Stimulated activated naive CD8-positive, alpha-beta T cell treated with anti-CD3 and anti-CD28 coated beads, Interleukin-15, amount 100 ng/mL, for 72 hours (primary cell): ENCODE data around the gene ST6GALNAC3.
A peak's percentile ranks its signal among the peaks of the same experiment; 100 is the strongest.

ENCODE experiments used
- ATAC-seq: fragments of 150-1000 bp; cut with Tn5 transposase; 2 replicates; pipeline ENCODE4 v1.10.0; 2021; ENCODE audit warnings: mild to moderate bottlenecking, moderate library complexity
- DNase-seq, 2 donors: peaks; one replicate each; pipeline ENCODE4 v3.0.0; 2021 to 2022
- H3K27ac Mint-ChIP-seq, 2 donors: one replicate each; pipeline ENCODE4 v1.8.0; 2022; ENCODE audit warnings: mild to moderate bottlenecking in 2 of 2, mixed read lengths in 2 of 2, moderate library complexity in 2 of 2
- H3K27me3 Mint-ChIP-seq: one replicate; pipeline ENCODE4 v1.8.0; 2022; ENCODE audit warnings: mixed read lengths
- H3K4me1 Mint-ChIP-seq: one replicate; pipeline ENCODE4 v1.8.0; 2022; ENCODE audit warnings: mild to moderate bottlenecking, mixed read lengths
- H3K4me3 Mint-ChIP-seq, 2 donors: one replicate each; pipeline ENCODE4 v1.8.0; 2022; ENCODE audit warnings: mild to moderate bottlenecking in 2 of 2, mixed read lengths in 2 of 2, moderate library complexity in 1 of 2
- H3K9me3 Mint-ChIP-seq, 2 donors: one replicate each; pipeline ENCODE4 v1.8.0; 2022; ENCODE audit warnings: mixed read lengths in 2 of 2

Gene ST6GALNAC3

DNA sequence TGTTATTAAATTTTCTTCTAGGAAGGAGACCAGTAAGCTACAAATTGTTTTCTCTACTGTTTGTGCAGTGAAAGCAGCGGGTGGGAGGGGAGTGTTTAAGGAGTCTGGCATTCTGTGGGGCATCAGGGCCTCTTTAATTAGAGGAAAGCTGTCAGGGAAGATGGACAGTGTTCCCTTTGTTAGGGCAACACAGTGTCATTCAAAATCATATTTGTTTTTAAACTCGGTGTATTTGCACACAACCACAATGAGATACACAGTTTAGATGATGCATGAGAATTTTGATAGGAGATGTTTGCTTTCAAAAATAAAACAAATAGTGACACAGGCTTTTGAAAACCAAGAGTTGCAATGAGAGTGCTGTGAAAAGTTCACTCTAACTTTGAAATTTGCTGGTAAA, 15.1 kb upstream of the ST6GALNAC3 start:
- no peak for ATAC-seq
- Mint-ChIP-seq H3K4me1 (no peaks in the 10 kb centered on the region), H3K9me3 (no peaks in the 10 kb centered on the region), H3K27me3 (peaks cover 8% of the 10 kb centered on the region), H3K4me3 (no peak overlapping the region), H3K27ac (no peak overlapping the region)
- DNase-seq, result no peak

DNA sequence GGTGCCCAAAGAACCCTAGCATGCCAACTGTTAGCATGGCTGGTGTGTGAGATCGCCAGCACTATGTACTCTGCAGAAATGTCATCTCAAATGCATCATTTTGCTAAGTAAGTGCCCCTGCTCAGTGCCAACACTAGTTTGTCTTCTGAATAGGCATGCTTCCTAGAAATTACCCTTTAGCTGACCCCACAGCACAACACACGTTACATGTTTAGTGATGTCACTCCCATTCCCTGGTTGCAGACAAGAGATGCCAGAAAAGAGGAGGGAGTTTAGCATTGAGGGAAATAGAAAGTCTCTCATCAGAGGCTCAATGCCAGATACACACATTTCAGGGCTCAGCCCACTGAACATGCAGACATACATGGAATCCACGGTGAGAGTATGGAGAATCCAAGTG, 9.3 kb upstream of the ST6GALNAC3 start:
- H3K27me3 Mint-ChIP-seq, result peaks cover 14% of the 10 kb centered on the region
- DNase-seq (no peak), ATAC-seq (no peak)
- H3K4me1 Mint-ChIP-seq, result no peaks in the 10 kb centered on the region
- no peak overlapping the region for H3K27ac Mint-ChIP-seq
- H3K4me3 Mint-ChIP-seq, result no peak overlapping the region
- no peaks in the 10 kb centered on the region for H3K9me3 Mint-ChIP-seq

DNA sequence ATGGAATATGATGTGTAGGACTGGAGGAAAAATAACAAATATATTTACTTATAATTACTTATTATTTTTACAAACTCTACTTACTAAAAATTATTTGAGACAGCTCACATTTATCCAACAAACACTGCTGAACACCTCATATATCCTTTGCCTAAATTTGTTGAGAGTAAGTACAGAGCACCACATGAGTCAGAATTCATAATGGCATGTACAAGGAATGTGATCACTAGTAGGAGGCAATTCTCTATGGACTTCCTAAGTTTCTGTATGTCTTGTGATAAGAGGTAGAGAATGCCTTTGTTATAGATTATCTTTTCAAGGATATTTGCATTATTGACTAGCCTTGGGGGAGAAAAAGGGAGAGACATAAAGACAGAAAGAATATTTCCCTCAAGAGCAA, 8.2 kb upstream of the ST6GALNAC3 start:
- DNase-seq (no peak), ATAC-seq (no peak)
- peaks cover 14% of the 10 kb centered on the region for H3K27me3 Mint-ChIP-seq

DNA sequence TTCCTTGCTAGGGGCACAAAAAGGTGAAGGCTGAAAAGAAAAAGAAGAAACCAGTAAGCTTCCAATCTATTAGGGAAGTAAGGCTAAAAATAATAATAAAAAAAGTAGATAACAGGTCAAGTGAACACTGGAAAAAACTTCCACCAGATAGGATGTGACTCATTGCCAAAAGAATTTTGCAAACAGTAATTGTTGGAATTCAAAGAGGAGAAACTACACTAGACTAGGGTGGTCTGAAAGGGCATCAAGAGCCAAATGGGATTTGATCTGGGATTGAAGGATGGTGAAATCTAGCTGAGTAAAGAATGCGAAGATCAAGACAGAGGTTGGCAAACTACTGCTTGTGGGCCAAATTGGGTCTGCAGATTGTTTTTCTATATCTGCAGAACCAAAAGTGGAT, 6.0 kb upstream of the ST6GALNAC3 start:
- Mint-ChIP-seq H3K4me3 (no peak overlapping the region), H3K27me3 (peaks cover 12% of the 10 kb centered on the region), H3K9me3 (no peaks in the 10 kb centered on the region), H3K27ac (no peak overlapping the region), H3K4me1 (no peaks in the 10 kb centered on the region)
- DNase-seq, result no peak
- no peak for ATAC-seq

More for the DNA sequence above, 8.2 kb upstream of the ST6GALNAC3 start:
- no peaks in the 10 kb centered on the region for H3K4me1 Mint-ChIP-seq
- H3K27ac Mint-ChIP-seq, result no peak overlapping the region
- H3K4me3 Mint-ChIP-seq, result no peak overlapping the region
- no peaks in the 10 kb centered on the region for H3K9me3 Mint-ChIP-seq

DNA sequence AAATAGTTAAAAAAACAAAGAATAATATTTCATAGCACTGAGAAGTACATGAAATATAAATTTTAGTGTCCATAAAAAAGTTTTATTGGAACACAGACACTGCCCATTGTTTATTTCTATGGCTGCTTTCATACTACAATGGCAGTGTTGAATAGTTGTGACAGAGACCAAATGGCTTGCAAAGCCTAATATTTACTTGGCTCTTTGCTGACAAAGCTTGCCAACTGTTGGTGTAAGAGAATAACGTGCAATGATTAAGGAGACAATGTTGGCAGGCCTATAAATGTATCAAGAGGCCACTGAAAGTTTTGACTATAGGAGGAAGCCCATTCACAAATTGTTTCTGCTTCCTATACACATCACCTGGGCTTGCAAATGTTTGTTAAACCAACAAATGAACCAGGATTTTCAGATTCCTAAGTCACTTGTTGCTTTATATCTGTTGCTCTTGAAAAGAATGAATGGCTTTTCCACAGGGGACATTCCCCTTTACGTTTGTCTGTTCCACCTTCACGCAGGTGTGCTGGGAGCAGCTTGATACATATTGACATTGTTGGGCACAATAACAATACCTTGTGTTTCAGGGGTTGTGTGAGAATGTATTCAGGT, 5.5 kb upstream of the ST6GALNAC3 start:
- peaks cover under 1% of the 10 kb centered on the region for H3K4me1 Mint-ChIP-seq
- ATAC-seq, result no peak
- H3K9me3 Mint-ChIP-seq, result no peaks in the 10 kb centered on the region
- H3K4me3 Mint-ChIP-seq, result no peak overlapping the region
- no peak overlapping the region for H3K27ac Mint-ChIP-seq
- H3K27me3 Mint-ChIP-seq, result peaks cover 7% of the 10 kb centered on the region
- DNase-seq, result no peak

DNA sequence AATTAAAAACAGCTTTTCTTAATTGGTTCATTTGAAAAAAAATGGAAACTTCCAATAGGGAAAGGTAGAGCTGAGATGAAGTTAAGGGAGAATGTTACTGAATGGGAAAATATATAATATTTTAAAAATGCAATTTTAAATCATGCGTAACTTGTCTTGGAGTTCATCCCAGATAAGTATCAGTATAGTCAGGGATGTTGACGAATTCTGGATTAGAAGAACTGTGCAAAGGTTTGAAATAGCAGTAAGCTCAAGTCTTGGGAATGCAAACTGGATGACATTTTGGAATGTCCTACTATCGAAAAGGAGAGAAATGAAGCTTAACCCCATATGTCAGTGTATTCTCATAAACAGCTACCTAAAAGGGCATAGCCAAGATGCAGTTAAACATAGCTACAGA, 4.0 kb upstream of the ST6GALNAC3 start:
- Mint-ChIP-seq H3K27ac (no peak overlapping the region), H3K27me3 (peaks cover 1% of the 10 kb centered on the region), H3K4me3 (no peak overlapping the region), H3K9me3 (no peaks in the 10 kb centered on the region), H3K4me1 (peaks cover 13% of the 10 kb centered on the region)
- DNase-seq (no peak), ATAC-seq (no peak)

DNA sequence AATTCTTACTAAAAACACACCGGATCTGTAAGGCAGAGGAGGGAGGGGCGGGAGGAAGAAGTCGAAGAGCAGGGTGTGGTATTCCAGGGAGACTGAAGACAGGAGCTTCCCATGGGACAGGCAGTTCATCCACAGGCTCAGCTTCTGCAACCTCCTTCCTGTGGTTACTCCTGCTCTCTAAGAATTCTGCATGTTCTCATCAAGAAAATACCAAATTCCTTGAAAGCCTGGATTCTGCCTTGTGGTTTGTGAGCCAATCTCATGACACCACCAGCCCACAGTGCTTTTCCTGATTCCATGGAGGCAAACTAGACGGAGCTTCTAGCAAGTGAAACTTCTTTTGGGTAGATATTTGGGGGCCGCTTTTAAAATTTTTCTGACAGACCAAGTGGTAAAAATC, 1.1 kb upstream of the ST6GALNAC3 start:
- no peak for DNase-seq
- Mint-ChIP-seq H3K9me3 (no peaks in the 10 kb centered on the region), H3K4me3 (no peak overlapping the region), H3K4me1 (peaks cover 34% of the 10 kb centered on the region), H3K27me3 (no peaks in the 10 kb centered on the region), H3K27ac (no peak overlapping the region)
- no peak for ATAC-seq

DNA sequence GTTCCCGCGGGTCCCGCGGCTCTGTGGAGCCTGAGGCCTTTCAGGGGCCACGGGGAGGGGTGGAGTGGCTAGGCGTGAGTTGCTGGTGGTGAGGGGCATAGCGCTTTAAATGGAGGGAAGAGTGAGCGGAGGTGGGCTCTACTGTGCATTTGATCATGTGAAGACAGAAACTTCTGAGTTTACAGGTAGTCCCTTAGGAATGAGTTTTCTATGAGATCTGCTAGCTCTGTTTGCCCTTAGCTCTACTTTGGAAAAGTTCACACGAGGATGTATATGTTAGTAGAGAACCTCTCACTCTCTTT, 593 bp downstream of the ST6GALNAC3 start:
- Mint-ChIP-seq H3K9me3 (no peaks in the 10 kb centered on the region), H3K4me3 (peak overlapping the region; percentile 88 to 92), H3K27ac (peak overlapping the region; percentile 87), H3K27me3 (no peaks in the 10 kb centered on the region), H3K4me1 (peaks cover 43% of the 10 kb centered on the region)
- no peak for ATAC-seq
- DNase-seq, result no peak

DNA sequence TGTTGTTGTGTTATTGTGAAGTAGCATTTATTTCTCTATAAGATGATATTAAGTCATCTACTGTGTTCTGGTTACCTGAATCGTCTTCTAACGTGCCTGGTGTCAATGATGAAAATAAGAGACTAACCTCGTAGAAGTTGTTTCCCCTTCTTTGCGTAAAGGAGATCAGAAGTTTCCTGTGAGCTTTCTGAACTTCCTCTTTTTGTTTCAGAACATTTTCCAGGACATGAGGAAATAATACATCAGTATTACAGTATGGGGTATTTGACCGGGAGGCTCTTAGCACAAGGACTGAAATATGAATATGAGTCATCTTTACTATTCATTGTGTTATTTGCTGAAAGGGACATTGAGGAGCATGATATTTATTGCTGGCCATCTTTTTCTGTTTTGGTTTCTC, 1.3 kb downstream of the ST6GALNAC3 start:
- H3K4me3 Mint-ChIP-seq, result peak overlapping the region; percentile 88 to 92
- DNase-seq, result no peak
- no peaks in the 10 kb centered on the region for H3K9me3 Mint-ChIP-seq
- ATAC-seq, result no peak
- peak overlapping the region in 1 of 2 donors; percentile 35 for H3K27ac Mint-ChIP-seq
- H3K4me1 Mint-ChIP-seq, result peaks cover 51% of the 10 kb centered on the region
- H3K27me3 Mint-ChIP-seq, result no peaks in the 10 kb centered on the region

DNA sequence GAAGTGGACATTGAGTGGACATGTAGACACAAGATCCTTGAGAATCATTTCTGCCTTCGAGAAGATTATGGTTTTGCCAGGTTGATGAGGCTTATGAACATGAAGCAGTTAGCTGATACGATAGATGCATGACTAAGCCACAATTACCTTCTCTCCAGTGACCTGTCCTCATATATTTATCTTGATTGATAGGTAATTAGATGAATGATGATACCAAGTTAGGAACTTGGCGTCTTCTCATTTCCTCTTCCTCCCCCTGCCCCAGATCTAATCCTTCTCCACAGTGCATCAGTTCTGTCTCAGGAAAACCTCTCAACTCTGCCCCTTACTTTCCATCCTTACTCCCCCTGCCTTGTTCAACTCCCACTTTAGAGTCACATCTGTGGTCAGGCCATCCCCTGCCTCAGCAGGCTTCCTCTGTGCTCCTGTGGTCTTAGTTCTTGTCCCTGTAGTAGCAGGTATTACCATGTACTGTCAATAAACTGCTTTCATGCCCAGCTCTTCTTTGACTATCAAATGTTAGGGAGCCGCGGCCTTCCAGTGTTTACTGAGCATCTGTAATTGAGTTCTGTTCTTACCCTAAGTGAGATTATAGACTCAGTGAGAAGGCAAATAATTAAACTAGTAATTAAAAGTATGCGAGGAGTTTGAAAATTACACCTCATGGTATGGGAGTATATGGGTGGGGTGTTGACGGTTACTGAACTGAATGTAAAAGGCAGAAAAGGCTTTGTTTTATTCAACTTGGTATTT, 5.1 kb downstream of the ST6GALNAC3 start:
- Mint-ChIP-seq H3K9me3 (no peaks in the 10 kb centered on the region), H3K27ac (no peak overlapping the region), H3K4me1 (peaks cover 47% of the 10 kb centered on the region), H3K27me3 (no peaks in the 10 kb centered on the region), H3K4me3 (peak overlapping the region in 1 of 2 donors; percentile 9)
- ATAC-seq (no peak), DNase-seq (no peak)

DNA sequence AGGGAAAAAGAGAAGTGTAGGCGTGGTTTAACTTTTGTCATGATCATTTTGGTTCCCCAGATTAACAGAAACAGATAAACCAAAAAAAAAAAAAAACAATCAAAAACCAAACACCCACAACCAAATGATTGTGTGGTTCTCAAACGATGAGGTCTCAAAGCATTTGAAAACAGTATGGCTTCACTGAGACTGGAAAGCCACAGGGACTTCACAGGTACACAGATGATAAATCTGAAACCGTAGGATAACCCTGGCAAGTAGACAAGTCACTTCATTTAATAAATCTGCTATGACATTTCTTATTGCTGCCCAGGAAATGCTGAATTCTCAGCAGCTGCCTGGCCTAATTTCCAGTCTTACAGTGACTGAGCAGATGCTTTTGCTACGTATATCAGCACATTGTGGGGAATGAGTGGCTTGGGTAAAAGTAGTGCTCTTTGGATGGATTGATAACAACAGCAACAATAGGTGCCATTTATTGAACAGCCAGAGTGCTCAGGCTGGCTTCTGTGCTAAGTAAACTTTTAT, 6.1 kb downstream of the ST6GALNAC3 start:
- Mint-ChIP-seq H3K4me1 (peaks cover 38% of the 10 kb centered on the region), H3K4me3 (peak overlapping the region in 1 of 2 donors; percentile 9), H3K27me3 (no peaks in the 10 kb centered on the region), H3K9me3 (no peaks in the 10 kb centered on the region), H3K27ac (peak overlapping the region in 1 of 2 donors; percentile 44)
- DNase-seq (peak in 1 of 2 donors; percentile 25), ATAC-seq (peak; percentile 87)

DNA sequence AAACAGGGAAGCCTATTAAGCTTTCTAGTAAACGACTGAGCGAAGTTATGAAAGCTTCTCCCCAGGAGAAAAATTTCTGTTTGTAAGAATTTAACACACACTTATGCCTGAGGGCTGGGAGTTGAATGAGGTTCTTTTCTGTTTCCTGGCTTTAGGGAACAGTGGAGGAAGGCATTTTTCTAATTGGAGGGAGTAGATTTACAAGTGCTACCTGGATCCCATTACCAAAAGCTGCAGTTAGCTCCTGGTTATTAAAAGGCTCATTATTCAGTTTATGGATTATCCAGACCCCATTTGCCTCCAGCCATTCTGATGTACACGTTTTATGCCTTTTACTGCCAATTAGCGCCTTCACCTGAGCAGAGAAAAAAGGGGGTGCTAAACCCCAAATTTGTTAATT, 7.5 kb downstream of the ST6GALNAC3 start:
- no peak overlapping the region for H3K4me3 Mint-ChIP-seq

DNA sequence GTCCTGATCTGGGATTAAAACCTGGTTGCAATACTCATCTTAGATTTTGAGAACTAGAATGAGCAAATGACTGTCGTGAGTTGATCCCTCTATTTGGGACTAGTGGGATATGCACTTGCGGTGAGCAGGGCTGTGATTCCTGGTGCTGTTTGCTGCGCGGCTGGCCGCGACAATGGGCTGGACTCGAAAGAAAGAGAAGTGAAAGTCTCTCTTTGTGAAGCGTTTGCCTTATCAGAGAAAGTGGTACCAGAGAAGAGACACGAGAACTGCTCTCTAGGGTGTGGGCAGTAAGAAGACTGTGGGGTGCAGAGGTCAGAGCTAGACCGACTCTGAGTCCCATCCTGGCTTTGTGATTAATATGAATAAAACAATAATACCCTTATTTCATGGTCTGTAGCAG, 8.6 kb downstream of the ST6GALNAC3 start:
- Mint-ChIP-seq H3K27ac (no peak overlapping the region), H3K4me1 (peaks cover 18% of the 10 kb centered on the region), H3K4me3 (no peak overlapping the region), H3K9me3 (no peaks in the 10 kb centered on the region), H3K27me3 (no peaks in the 10 kb centered on the region)
- no peak for DNase-seq
- ATAC-seq, result no peak

More for the DNA sequence above, 7.5 kb downstream of the ST6GALNAC3 start:
- no peaks in the 10 kb centered on the region for H3K27me3 Mint-ChIP-seq
- no peak overlapping the region for H3K27ac Mint-ChIP-seq
- no peaks in the 10 kb centered on the region for H3K9me3 Mint-ChIP-seq
- ATAC-seq (no peak), DNase-seq (no peak)
- H3K4me1 Mint-ChIP-seq, result peaks cover 23% of the 10 kb centered on the region

DNA sequence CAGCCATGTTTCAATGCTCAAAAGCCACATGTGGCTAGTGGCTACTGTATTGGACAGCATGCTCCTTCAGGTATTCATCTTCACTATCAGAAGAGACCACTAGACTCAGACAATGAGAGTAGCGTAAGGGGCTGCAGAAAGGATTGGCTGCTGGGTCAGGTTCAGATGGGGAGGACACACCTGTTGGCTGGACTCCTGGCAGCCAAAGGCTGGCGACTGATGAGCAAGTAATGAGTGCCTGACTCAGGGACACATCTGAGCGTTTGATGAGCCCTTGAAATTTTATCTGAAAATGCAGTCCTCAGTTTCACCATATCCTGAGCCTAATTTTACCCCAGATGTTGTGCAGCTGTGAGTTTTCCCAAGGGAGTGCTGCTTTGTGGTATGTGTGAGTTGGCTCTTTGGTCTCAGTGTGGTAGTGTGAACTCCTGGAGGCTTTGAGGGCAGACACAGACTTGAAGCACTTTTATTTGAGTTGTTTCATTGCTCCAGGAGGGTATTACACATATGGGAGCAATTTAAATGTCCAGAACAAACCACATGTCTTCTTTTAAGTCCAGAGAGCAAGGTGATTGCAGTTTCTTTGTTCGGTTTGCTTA, 9.6 kb downstream of the ST6GALNAC3 start:
- no peak for DNase-seq
- no peak overlapping the region for H3K4me3 Mint-ChIP-seq
- peaks cover 6% of the 10 kb centered on the region for H3K27me3 Mint-ChIP-seq
- H3K27ac Mint-ChIP-seq, result no peak overlapping the region
- ATAC-seq, result no peak
- H3K4me1 Mint-ChIP-seq, result peaks cover 18% of the 10 kb centered on the region
- no peaks in the 10 kb centered on the region for H3K9me3 Mint-ChIP-seq

DNA sequence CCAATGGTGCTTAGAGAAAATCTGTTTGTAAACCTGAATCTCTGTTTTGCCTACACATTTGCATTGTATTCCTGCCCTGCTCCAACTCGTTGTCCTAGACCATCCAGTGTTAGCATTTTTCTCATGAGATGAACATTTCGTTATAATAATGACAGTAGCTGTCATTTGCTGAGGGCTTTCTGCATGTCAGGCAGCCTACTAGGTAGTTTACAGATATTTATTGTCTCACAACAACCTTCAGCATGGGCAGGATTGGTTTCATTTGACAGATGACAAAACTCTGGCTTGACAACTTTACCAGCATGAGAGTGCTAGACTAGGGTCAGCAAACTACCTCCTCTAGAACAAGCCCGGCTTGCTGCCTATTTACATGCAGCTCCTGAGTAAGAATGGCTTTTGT, 10.1 kb downstream of the ST6GALNAC3 start:
- DNase-seq (no peak), ATAC-seq (no peak)
- no peak overlapping the region for H3K27ac Mint-ChIP-seq
- H3K9me3 Mint-ChIP-seq, result no peaks in the 10 kb centered on the region
- peaks cover 13% of the 10 kb centered on the region for H3K4me1 Mint-ChIP-seq
- H3K27me3 Mint-ChIP-seq, result peaks cover 6% of the 10 kb centered on the region
- no peak overlapping the region for H3K4me3 Mint-ChIP-seq

DNA sequence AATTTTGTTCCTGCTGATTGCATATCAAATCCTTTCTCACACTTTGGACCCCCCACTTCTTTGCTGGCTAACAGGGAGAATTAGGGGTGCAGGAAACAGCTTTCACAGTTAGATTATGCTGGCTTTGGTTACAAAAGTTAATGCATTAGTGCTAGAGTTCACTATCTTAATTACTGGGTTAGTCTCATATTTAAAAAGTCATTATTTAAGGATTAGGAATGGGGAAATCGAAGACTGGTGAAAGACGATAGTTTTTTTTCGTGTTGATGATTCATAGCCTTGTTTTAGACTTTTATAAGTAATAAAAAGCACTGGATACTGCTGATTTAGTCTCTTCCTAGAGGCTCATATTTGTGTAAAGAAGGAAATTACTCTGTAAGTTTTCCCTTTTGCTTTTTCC, 11.6 kb downstream of the ST6GALNAC3 start:
- H3K27ac Mint-ChIP-seq, result no peak overlapping the region
- H3K4me3 Mint-ChIP-seq, result no peak overlapping the region
- peaks cover 6% of the 10 kb centered on the region for H3K27me3 Mint-ChIP-seq
- ATAC-seq (no peak), DNase-seq (no peak)
- no peaks in the 10 kb centered on the region for H3K4me1 Mint-ChIP-seq
- no peaks in the 10 kb centered on the region for H3K9me3 Mint-ChIP-seq
